SIG-M5 treated with dmso at 0.1 percent for 504 hours (cell line): ENCODE results near the gene FGF9.

ENCODE experiments used
- DNase-seq: peaks from one replicate; lab custom pipeline; 2025; ENCODE audit not compliant: unreplicated experiment; lab: John Stamatoyannopoulos, UW

FGF9 gene

DNA sequence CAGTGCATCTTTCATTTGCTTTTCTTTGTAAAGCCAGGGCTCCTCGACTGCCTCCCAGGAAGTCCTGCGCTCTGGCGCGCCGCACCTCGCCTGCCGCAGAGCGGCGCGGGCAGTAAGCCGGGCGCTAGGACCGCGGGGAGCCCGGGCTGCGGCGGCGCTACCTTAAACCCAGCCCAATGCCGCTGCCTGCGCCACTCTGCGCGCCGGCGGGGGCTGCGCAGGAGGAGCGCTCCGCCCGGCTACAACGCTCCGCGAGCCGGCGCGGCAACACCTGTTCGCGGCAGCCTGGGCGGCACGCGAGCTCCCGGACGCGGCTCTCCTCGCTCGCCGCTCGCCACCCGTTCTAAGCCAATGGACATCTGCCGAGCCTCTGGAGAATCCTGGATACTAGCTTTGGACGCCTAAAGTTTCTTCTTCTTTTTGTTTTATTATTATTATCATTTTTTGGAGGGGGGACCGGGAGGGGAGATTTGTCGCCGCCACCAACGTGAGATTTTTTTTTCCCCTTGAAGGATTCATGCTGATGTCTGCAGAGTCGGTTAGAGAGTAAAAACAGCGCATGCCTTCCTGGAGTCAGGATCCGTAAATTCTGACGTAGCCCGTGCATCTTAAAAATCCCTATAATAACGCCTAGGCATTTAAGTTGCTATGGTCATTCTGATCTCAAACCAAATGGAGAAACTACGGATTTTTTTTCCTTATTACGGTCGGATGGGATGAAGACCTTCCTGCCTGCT lies at the start of gene FGF9:
TSS of gene FGF9 (plus strand) at position 191 of the 737 bp plus-strand sequence. CDS start 840 bp downstream, outside the sequence.
- peak; percentile 68 for DNase-seq

DNA sequence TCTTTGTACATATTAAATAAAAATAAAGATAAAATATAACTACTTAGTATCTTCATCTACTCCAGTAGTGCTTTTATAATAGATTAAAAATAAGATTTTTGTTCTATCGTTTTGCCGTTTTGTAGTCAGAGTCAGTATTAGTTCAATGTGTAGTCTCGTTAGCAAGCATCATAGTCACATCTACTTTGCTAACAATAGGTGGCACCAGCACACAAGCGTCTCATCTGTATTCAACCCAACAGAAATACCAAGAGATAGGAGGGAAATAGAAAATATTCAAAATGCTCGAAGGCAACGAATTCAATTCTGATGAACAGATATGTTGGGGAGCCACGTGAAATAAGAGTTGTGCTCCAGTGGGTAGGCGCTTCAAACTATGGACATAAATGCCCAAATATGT lies 45.5 kb upstream of the FGF9 start:
- peak; percentile 66 for DNase-seq

DNA sequence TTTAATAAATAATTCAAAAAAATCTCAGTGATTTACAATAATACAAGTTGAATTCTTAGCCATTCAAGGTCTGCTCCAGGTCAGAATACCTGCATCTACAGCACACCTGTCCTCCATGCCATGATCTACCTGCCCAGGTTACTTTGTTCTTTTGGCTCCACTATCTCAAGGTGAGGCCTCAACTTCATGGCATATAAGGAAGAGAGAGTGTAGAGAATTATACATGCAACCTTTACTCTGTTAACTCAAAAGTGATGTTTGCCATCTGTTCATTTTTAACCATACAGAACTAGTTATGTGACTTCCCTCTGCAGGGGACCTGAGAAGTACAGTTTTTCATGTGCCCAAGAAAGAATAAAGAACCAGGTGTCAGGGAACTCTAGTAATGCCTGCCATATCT lies 38.7 kb upstream of the FGF9 start:
- no peak for DNase-seq

DNA sequence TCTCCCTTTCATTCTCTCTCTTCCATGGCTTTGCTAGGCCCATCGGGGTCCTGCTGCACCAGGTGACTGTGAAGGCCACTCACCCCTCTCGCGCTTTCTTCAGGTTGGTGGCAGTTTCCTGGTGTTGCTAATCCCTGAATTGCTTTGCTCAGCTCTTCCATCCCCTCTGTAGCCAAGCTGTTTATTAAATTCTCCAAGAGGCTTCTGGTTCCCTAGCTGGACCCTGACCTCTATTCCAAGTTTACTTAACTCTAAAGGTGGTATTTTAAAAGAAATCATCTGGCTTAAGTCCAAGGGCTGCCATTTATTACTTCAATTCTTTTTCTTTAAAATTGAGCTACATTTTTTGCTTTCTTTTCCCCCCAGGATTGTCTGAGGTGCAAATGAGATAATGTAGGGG lies 34.2 kb upstream of the FGF9 start:
- DNase-seq, result no peak

DNA sequence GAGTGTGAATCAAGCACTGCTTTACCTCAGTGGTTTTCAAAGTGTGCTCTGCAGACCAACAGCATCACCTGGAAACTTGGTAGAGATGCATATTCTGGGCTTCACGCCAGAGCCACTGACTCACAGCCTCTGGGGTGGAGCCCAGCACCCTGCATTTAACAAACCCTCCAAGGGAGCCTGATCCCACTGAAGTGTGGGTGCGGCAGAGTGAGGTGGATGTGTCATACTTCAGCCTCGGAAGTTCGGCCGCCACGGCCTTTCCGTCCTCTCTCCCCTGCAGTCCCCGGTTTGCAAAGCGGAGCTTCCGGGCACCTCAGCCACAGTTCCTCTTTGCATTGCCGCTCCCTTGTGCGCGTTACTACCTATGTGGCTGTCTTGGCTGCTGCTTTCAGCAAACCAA lies 33.6 kb upstream of the FGF9 start:
- DNase-seq, result peak; percentile 6

DNA sequence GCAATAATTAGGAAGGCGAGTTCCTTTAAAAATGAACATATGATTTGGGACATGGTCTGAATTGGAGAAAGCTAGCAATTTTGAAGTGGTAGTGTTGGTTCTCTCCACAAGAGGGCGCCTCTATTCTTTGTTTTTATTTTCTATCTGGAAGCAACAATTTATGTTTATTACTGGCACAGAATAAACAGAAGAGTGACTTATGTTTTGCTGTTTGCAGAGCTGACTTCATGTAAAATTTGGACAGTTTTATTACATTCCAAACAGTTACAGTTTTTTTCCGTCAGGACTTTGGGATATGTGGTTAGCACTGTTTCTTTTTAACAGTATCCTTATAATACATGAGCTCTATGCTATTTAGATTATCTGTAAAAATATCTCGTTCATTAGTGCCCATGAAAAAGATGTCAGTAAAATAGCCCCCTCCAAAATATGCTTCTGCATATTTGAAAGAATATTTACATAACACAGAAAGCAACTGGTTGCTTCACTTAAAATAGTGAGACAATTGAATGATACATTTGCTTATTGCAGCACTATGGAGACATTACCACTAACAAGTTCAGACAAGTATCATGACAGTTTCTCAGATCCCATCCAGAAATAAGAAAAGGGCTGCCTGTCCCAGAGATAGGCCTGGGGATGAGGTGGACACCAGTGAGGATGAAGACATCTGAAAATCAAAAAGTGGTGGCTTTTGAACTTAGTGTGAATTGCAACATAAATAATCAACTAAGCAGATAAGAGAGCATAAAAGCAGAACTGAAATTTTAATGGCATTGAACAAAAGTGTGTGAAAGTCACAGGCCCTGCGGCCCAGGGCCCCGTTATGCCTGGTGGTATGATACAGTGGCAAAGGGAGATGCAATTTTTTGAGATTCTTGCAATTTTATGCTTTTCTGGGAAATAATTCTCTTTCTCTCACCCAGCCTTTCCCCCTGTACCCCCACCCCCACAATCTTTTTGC lies 32.3 kb upstream of the FGF9 start:
- peak; percentile 4 for DNase-seq

DNA sequence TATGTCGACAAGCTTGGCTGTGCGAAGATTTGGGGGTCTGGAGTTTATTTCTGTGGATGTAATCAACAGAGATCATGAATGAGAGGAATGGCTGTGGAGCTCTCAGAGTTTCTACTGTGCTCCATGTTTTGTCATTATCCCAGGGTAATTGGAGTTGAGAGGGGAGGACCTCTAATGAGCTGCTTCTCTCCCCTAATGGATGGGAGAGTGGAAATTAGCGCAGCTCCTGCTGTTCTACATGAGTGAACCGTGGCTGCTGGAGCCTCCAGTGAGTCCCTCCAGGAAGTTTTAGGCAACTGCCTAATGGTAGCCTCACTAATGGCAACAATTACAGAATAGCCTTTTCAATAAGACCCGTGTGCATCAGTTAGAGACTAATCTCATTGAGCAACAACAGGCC lies 31.3 kb upstream of the FGF9 start:
- no peak for DNase-seq

DNA sequence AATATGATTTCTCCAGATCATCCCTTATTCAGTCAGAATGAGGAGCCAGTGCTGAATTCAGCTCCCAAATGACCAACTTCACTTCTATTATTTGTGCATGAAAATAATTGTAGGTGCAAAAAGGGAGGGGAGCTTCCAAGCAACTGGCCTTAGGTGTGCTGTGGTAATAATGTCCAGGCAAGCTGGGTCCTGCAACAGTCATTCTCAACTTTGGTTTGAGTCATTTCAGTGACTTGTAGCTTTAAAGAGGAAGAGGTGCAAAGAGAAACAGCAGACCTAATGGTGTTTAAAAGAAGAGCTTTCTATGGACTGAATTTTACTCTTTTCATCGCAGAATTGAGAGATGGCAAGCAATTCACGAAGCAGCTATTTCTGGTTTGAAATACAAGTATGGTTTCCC lies 29.2 kb upstream of the FGF9 start:
- DNase-seq, result no peak

DNA sequence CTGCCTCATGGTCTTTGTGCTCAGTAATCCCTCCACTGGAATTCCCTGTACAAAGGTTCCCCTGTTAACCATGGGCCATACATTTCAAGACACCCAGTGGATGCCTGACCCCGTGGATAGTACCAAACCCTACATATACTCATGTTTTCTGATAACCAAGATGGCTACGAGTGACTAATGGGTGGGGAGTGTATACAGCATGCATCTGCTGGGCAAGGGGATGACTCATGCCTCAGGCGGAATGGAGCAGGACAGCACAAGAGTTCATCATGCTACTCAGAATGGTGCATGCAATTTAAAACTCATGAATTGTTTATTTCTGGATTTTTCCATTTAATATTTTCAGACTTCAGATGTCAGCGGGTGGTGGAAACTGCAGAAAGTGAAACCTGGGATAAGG lies 13.3 kb upstream of the FGF9 start:
- DNase-seq, result peak; percentile 15

DNA sequence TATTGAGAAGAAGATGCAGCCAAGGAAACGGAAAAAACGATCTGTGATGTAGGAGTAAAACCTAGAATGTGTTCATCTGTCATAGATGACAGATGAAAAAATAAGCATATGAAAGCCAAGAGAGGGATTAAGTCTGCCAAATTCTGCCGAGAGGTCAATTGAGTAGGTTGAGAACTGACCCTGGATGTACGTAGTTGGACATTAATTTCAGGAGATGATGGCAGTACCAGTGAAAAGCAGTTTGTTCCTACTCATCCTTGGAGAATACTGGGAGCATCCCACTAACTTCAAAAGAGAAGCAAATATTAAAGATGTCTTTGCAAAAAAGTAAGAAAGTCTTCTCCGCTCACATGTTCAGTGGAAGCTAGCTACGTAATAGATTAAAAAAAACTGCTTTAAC lies 11.8 kb upstream of the FGF9 start:
- no peak for DNase-seq

DNA sequence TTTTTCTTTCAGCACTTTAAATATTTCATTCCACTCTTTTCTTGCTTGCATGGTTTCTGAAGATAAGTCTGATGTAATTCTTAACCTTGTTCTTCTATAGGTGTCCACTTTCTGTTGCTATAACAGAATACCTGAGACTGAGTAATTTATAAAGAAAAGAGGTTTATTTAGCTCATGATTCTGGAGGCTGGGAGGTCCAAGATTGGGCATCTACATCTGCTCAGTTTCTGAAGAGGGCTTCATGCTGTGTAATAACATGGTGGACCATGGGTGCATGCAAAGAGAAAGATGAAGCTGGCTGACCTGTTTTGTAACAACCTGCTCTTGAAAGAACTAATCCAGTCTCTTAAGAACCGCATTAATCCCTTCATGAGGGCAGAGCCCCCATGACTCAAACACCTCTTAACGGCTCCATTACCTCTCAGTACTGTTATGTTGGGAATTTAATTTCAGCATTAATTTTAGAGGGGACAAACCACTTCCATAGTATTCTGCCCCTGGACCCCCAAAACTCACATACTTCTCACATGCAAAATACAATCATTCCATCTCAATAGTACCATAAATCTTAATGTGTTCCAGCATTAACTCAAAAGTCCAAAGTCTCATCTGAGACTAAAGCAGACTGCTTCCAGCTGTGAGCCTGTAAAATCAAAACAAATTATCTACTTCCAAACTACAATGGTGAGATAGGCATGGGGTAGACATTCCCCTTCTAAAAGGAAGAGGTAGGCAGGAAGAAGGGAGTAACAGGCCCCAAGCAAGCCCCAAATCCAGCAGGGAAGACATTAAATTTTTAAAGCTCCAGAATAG lies 9.6 kb upstream of the FGF9 start:
- no peak for DNase-seq

DNA sequence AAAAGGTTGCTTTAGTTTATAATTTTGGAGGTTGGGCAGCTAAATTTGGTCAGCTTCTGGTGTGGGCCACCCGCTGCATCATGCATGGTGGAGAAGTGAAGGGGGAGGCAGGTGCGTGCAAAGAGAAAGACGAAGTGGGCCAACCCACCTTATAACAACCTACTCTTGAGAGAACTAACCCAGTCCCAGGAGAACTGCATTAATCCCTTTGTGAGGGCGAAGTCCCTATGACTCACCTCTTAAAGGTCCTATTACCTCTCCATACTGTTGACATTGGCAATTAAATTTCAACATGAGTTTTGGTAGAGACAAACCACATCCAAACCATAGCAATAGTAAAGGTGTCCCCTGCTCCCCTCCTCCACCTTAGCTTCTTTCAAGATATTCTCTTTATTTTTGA lies 7.7 kb upstream of the FGF9 start:
- DNase-seq, result no peak

DNA sequence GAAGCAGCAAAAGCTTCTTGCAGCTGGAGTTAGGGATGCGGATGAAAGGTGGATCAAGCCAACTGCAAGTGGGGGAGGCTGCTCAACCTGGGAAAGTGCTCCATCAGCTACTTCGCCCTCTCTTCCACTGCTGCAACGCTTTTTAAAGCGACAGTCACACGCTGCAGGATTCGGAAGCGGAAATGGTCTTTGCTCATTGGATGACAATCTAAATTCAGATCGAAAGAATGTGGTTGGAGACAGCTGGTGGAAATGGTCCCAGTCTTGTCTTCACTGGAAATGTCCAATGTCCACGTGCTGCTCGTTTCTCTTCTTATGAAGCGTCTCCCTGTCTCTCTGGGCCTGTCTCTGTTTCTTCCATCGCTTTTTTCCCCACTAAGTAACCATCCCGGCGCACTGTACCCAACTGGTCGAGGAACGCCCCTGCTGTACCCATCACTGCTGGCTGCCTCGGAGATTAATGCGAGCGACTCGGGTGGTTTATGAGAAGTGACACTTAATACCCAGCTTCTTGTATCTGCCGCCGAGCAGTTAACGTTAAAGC lies 2.1 kb upstream of the FGF9 start:
- no peak for DNase-seq

DNA sequence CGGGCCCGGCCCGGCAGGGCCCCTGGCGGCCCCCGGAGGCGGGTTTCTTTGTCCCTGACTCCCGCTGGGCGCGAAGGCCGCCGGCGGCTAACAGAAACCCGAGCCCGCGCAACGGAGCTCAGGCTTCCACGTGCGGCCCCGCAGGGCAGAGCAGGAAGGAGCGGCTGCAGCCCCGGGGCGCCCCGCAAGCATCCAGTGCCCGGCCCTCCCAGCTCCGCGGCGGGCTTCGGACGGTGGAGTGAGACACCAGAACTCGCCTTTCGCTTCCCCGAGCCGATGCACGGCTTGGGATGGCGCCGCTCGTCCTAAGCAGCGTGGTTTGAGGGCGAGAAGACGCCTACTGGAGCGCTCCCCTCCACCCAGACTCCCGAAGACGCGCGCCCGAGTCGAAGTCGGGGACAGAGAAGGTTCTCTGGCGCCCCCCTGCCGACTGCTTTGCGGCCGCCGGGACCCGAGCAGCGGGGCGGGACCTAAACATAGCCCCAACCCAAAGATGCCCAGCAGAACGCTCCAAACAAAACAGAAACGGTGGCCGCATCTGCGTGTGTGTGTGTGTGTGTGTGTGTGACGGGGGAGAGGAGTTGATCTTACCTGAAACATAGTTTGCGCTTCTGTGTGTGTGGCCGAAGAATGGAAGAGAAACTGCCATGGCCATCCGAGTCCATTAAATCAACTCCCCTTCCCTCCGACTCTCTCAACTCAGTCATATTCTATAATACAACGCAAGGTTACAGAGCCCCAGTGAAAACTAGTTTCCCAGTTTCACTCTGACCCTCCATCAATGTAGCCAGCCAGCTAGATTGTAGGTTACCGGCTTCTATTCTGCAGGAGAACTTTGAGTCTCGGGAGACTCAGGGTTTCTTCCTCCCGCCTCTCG lies 629 bp upstream of the FGF9 start:
- peak; percentile 31 for DNase-seq

DNA sequence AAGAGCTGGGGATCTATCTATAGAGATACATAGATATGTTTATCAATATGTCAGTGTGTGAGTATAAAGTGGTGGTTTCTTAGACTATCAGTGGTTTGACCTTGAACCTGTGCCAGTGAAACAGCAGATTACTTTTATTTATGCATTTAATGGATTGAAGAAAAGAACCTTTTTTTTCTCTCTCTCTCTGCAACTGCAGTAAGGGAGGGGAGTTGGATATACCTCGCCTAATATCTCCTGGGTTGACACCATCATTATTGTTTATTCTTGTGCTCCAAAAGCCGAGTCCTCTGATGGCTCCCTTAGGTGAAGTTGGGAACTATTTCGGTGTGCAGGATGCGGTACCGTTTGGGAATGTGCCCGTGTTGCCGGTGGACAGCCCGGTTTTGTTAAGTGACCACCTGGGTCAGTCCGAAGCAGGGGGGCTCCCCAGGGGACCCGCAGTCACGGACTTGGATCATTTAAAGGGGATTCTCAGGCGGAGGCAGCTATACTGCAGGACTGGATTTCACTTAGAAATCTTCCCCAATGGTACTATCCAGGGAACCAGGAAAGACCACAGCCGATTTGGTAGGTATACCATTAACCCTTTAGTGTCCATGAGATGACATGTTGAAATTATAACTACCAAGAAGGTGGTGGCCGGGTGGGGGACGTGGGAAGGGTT lies 880 bp downstream of the FGF9 start:
- no peak for DNase-seq

DNA sequence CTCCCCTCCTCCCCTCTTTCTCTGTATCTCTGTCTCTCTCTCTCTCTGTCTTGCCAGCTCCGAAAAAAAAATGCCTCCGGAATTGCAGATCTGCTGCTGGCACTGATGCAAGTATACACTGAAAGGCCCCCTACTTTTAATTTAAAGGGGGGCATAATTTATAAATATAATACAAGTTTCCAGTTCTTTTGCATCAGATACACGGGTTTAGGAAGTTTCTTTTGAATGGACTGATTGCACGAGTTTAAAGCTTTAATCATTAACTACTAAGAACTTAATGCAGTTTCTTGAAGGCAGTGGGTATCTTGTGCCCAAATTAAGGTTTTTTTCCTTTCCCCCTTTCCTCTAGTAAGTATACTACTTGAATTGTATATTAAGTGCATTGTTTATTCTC lies 1.4 kb downstream of the FGF9 start:
- no peak for DNase-seq

DNA sequence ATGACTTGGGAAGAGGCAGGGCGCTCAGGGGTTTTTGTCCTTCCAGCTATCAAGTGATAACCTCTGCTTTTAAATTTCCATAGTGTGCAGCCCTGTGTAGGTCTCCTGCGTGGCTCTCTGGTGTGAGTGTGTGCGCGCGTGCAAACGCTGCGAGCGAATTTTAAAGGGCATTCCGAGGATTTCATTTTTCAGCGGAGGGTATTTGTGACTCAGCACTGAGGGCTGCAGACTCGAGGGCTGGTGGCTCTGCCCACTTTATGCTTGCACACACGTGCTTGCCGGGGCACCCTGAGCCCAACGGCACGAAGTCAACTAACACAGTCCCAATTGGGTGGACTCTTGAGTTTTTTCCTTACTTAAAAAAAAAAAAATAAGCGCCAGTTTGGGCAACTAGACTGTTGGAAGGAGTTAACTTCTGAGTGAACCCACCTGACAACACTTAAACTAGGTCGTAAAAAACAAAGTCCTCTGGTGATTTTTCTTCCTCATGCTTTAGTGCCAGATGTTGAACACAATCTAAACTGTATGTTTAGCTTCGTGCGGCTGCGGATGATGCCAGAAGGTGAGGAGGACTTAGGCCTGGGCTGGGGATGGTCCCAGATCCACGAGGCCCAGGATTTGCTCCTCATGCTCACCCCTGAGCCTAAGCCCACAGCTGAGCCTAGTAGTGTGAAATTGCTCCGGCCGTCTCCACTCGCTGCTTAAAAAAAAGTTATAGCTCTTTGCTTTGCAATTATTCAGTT lies 2.1 kb downstream of the FGF9 start:
- DNase-seq, result no peak

DNA sequence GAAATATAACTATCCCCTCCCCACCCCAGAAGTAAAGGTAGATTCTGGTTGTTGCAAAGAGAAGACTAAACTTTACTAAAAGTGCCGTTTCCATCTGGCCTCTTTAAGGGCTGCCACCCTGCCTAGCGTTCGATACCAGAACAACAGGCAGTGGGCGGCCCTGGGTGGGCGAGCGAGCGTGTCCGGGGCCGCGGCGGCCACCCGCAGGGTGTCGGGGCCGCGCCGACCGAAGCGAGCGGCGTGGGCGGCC lies 2.6 kb downstream of the FGF9 start:
- DNase-seq, result no peak

DNA sequence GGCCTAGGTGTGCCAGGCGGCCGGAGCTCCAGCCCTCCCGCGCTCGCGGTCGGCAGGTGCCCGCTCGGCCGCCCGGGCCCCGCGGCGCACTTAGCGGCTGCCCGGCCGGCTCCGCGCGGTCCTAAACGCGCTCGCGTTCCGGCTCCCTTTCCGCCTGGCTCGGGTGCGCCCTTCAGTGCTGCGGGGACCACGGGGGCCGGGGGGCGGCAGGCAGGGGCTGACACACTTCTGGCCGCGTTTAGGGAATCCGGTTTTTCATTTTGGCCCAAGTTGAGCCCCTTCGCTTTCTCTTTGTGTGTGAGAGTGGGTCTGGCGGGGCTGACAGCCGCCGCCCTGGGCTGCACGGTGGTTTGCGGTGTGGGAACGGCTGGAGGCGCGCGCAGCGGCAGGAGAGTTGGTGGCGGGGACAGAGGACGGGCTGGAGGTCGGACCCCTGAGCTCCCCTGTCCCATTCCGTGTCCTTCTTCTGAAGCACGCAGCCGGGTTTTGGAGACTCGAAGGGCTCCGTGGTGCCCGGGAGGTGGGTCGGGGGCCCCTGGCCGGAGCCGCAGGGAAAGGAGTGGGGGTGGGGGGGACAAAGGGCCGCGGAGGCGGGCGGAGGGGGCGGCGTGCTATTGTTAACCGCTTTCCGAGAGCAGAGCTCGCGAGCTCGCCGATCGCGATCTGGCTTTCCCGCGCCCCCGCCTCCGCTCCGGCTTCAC lies 3.1 kb downstream of the FGF9 start:
- no peak for DNase-seq
